Smooth muscle cell of bladder (primary cell): ENCODE results near the gene PCDH8. TPM values are rescaled to one million over a fixed set of nuclear protein-coding genes. Genes with fewer than 3 reads are reported as not detected.

Experiments used
- total RNA-seq: library from RNA; depleted of rRNA; stranded (reverse); fragments of >200 nt; gene quantifications from 2 replicates; pipeline ENCODE4 v1.2.3, GENCODE V29; 2014

PCDH8 gene, protein sequence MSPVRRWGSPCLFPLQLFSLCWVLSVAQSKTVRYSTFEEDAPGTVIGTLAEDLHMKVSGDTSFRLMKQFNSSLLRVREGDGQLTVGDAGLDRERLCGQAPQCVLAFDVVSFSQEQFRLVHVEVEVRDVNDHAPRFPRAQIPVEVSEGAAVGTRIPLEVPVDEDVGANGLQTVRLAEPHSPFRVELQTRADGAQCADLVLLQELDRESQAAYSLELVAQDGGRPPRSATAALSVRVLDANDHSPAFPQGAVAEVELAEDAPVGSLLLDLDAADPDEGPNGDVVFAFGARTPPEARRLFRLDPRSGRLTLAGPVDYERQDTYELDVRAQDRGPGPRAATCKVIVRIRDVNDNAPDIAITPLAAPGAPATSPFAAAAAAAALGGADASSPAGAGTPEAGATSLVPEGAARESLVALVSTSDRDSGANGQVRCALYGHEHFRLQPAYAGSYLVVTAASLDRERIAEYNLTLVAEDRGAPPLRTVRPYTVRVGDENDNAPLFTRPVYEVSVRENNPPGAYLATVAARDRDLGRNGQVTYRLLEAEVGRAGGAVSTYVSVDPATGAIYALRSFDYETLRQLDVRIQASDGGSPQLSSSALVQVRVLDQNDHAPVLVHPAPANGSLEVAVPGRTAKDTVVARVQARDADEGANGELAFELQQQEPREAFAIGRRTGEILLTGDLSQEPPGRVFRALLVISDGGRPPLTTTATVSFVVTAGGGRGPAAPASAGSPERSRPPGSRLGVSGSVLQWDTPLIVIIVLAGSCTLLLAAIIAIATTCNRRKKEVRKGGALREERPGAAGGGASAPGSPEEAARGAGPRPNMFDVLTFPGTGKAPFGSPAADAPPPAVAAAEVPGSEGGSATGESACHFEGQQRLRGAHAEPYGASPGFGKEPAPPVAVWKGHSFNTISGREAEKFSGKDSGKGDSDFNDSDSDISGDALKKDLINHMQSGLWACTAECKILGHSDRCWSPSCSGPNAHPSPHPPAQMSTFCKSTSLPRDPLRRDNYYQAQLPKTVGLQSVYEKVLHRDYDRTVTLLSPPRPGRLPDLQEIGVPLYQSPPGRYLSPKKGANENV
- not detected in 2 replicates for total RNA-seq

DNA sequence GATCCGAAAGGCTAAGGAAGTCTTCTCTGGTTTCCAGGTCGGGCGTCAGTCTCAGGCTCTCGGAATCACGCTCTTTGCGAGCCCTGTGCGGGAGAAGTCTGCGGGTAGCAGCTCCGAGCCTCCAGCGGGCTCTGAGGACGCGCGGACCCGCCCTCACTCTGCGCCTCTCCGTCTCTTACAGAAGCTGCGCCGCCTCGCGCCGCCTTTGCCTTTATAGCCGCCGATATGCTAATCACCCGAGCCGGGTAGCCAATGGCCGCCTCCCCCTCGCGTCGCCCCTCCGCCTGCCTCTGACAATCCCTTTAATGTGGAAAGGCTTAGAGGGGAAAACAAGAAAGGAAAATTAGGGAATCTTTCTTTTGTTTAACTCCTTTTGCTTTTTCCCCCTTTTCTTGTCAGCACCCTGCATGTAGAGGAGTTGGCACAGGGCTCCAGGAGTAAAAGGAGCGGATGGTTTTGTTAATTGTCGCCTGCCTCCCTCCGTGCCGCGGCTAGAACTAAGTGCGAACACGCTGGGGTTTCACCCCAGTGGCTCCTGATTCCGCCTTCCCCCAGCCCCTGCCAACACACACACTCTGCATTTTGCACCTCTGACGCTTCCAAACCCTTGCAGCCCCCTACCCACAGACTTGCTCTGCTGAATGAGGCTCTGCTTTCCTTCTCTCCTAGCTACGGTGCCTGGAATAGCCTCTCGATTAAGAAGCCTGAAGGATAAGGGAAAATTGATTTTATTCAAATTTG lies at the start of gene PCDH8:
TSS of gene PCDH8 (minus strand) at position 186 of the 741 bp plus-strand sequence. CDS start 204 bp downstream, outside the sequence.

Other genes with a start within 250 kb of the PCDH8 start
- 3.1 and 3.4 TPM in 2 replicates for gene HNRNPA1L2, start 206.2 kb downstream of the PCDH8 start, total RNA-seq
- gene SUGT1, start 195.8 kb downstream of the PCDH8 start, total RNA-seq = 34.6 and 52.0 TPM in 2 replicates
- gene CNMD, start 108.8 kb downstream of the PCDH8 start, total RNA-seq = not detected in 2 replicates
- gene OLFM4, start 180.2 kb upstream of the PCDH8 start, total RNA-seq = not detected in 2 replicates